ENCODE results near the gene CIP2A. TPM values are rescaled to one million over a fixed set of nuclear protein-coding genes. Genes with fewer than 3 reads are reported as not detected.

The CIP2A gene
- total RNA-seq, 1 donor from 2014 or later, result 11.3 TPM

- POLR2A ChIA-PET, result no interaction called here
- Mint-ChIP-seq H3K27me3 (no peaks in the 10 kb centered on the region), H3K36me3 (ENCODE audit: low read depth) (peaks cover 12% of the 10 kb centered on the region), H3K4me1 (no peaks in the 10 kb centered on the region), H3K9me3 (peaks cover 4% of the 10 kb centered on the region), H3K4me3 (no peak overlapping the region), H3K27ac (no peak overlapping the region)
- intact Hi-C loops (cut with micrococcal nuclease), result no loop called here
- DNase-seq, result no peak
- no peak for ATAC-seq (ENCODE audit: low read depth)
- TF ChIP-seq CTCF (IDR thresholded peaks at IDR 0.05), result no peak
- CTCF ChIA-PET, result no interaction called here
Measured at GRCh38 chr3:108569336-108569735, 19.9 kb downstream of the CIP2A start.

GRCh38 chr3:108566599-108566998, 22.6 kb downstream of the CIP2A start:
- Mint-ChIP-seq H3K4me3 (no peak overlapping the region), H3K9me3 (no peaks in the 10 kb centered on the region), H3K4me1 (no peaks in the 10 kb centered on the region), H3K27ac (no peak overlapping the region), H3K27me3 (no peaks in the 10 kb centered on the region), H3K36me3 (ENCODE audit: low read depth) (peaks cover under 1% of the 10 kb centered on the region)
- intact Hi-C loops (cut with micrococcal nuclease), result no loop called here
- ChIA-PET CTCF (no interaction called here), POLR2A (no interaction called here)
- ATAC-seq (ENCODE audit: low read depth) (no peak), DNase-seq (no peak)
- TF ChIP-seq CTCF (IDR thresholded peaks at IDR 0.05), result no peak

- H3K27ac Mint-ChIP-seq, result no peak overlapping the region
- no peaks in the 10 kb centered on the region for H3K27me3 Mint-ChIP-seq
- H3K36me3 Mint-ChIP-seq (ENCODE audit: low read depth), result peaks cover 2% of the 10 kb centered on the region
- no peaks in the 10 kb centered on the region for H3K9me3 Mint-ChIP-seq
- TF ChIP-seq CTCF (IDR thresholded peaks at IDR 0.05), result no peak
- ATAC-seq (ENCODE audit: low read depth) (no peak), DNase-seq (no peak)
- H3K4me1 Mint-ChIP-seq, result no peaks in the 10 kb centered on the region
- H3K4me3 Mint-ChIP-seq, result no peak overlapping the region
- ChIA-PET CTCF (no interaction called here), POLR2A (no interaction called here)
- intact Hi-C loops (cut with micrococcal nuclease), result no loop called here
Measured at GRCh38 chr3:108565506-108565905, 23.7 kb downstream of the CIP2A start.

GRCh38 chr3:108564564-108564963, 24.7 kb downstream of the CIP2A start:
- no peak for TF ChIP-seq CTCF (IDR thresholded peaks at IDR 0.05)
- intact Hi-C loops (cut with micrococcal nuclease), result no loop called here

GRCh38 chr3:108562565-108562964, 26.7 kb downstream of the CIP2A start:
- no peak overlapping the region for H3K27ac Mint-ChIP-seq
- CTCF ChIA-PET, result no interaction called here
- ATAC-seq (ENCODE audit: low read depth), result no peak

More at GRCh38 chr3:108564564-108564963, 24.7 kb downstream of the CIP2A start:
- Mint-ChIP-seq H3K9me3 (no peaks in the 10 kb centered on the region), H3K27ac (no peak overlapping the region), H3K4me1 (no peaks in the 10 kb centered on the region), H3K36me3 (ENCODE audit: low read depth) (peaks cover 2% of the 10 kb centered on the region), H3K4me3 (no peak overlapping the region), H3K27me3 (no peaks in the 10 kb centered on the region)
- ChIA-PET CTCF (no interaction called here), POLR2A (no interaction called here)
- ATAC-seq (ENCODE audit: low read depth) (no peak), DNase-seq (no peak)

More at GRCh38 chr3:108562565-108562964, 26.7 kb downstream of the CIP2A start:
- no peak for TF ChIP-seq CTCF (IDR thresholded peaks at IDR 0.05)
- Mint-ChIP-seq H3K27me3 (no peaks in the 10 kb centered on the region), H3K4me3 (no peak overlapping the region), H3K9me3 (no peaks in the 10 kb centered on the region), H3K4me1 (no peaks in the 10 kb centered on the region), H3K36me3 (ENCODE audit: low read depth) (peaks cover 10% of the 10 kb centered on the region)
- POLR2A ChIA-PET, result no interaction called here
- intact Hi-C loops (cut with micrococcal nuclease), result no loop called here
- no peak for DNase-seq

Measured in activated B cell treated with CpG ODN at 0.5 μM for 24 hours (primary cell).